ENCODE results near the gene CFAP119.

The CFAP119 gene

DNA sequence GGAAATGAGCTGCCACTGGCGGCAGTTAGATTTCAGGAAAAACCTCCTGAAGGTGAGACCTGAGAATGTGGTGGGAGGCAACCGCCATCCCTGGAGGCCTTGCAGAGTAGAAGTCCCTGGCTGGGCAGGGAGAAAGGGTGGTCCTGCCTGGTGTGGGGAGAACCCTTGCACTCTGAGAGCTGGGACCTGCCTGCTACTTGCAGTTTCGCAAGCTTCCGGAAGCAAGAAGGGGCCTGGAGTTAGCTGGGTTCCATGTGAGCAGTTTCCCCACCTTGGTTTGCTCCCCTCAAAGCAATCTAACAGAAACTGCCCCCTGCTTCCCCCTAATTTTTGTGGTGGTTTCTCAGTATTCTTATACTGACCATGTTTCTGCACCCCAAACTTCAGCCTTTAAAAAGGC lies 18.7 kb upstream of the CFAP119 start:
- no peak for ATAC-seq
- TF ChIP-seq PPARA (CRISPR knock-in tag; IDR thresholded peaks at IDR 0.05; ENCODE audit: borderline replicate concordance) (no peak), ZNF70 (CRISPR knock-in tag; IDR thresholded peaks at IDR 0.05) (no peak), RARB (CRISPR knock-in tag; IDR thresholded peaks at IDR 0.05) (no peak), GLIS3 (CRISPR knock-in tag; IDR thresholded peaks at IDR 0.05) (no peak), OSR1 (CRISPR knock-in tag; IDR thresholded peaks at IDR 0.05) (no peak), ZC3H10 (CRISPR knock-in tag; IDR thresholded peaks at IDR 0.05) (no peak), ZNF8 (CRISPR knock-in tag; IDR thresholded peaks at IDR 0.05) (no peak), ZFP30 (CRISPR knock-in tag; IDR thresholded peaks at IDR 0.05) (no peak), ARNTL (CRISPR knock-in tag; IDR thresholded peaks at IDR 0.05; ENCODE audit: borderline replicate concordance, low read depth) (no peak), TOX (CRISPR knock-in tag; IDR thresholded peaks at IDR 0.05; ENCODE audit: borderline replicate concordance) (no peak), ISL1 (CRISPR knock-in tag; IDR thresholded peaks at IDR 0.05) (no peak), ZNF565 (CRISPR knock-in tag; conservative IDR thresholded peaks at IDR 0.05; ENCODE audit: low read depth) (no peak)
- TF ChIP-seq, protein P1, sequence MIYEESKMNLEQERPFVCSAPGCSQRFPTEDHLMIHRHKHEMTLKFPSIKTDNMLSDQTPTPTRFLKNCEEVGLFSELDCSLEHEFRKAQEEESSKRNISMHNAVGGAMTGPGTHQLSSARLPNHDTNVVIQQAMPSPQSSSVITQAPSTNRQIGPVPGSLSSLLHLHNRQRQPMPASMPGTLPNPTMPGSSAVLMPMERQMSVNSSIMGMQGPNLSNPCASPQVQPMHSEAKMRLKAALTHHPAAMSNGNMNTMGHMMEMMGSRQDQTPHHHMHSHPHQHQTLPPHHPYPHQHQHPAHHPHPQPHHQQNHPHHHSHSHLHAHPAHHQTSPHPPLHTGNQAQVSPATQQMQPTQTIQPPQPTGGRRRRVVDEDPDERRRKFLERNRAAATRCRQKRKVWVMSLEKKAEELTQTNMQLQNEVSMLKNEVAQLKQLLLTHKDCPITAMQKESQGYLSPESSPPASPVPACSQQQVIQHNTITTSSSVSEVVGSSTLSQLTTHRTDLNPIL (CRISPR knock-in tag; IDR thresholded peaks at IDR 0.05; ENCODE audit: low read depth), result no peak
- TF ChIP-seq, protein P2, sequence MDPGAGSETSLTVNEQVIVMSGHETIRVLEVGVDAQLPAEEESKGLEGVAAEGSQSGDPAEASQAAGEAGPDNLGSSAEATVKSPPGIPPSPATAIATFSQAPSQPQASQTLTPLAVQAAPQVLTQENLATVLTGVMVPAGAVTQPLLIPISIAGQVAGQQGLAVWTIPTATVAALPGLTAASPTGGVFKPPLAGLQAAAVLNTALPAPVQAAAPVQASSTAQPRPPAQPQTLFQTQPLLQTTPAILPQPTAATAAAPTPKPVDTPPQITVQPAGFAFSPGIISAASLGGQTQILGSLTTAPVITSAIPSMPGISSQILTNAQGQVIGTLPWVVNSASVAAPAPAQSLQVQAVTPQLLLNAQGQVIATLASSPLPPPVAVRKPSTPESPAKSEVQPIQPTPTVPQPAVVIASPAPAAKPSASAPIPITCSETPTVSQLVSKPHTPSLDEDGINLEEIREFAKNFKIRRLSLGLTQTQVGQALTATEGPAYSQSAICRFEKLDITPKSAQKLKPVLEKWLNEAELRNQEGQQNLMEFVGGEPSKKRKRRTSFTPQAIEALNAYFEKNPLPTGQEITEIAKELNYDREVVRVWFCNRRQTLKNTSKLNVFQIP (CRISPR knock-in tag; IDR thresholded peaks at IDR 0.05; ENCODE audit: borderline replicate concordance, low read depth), result no peak
- TF ChIP-seq, protein P3, sequence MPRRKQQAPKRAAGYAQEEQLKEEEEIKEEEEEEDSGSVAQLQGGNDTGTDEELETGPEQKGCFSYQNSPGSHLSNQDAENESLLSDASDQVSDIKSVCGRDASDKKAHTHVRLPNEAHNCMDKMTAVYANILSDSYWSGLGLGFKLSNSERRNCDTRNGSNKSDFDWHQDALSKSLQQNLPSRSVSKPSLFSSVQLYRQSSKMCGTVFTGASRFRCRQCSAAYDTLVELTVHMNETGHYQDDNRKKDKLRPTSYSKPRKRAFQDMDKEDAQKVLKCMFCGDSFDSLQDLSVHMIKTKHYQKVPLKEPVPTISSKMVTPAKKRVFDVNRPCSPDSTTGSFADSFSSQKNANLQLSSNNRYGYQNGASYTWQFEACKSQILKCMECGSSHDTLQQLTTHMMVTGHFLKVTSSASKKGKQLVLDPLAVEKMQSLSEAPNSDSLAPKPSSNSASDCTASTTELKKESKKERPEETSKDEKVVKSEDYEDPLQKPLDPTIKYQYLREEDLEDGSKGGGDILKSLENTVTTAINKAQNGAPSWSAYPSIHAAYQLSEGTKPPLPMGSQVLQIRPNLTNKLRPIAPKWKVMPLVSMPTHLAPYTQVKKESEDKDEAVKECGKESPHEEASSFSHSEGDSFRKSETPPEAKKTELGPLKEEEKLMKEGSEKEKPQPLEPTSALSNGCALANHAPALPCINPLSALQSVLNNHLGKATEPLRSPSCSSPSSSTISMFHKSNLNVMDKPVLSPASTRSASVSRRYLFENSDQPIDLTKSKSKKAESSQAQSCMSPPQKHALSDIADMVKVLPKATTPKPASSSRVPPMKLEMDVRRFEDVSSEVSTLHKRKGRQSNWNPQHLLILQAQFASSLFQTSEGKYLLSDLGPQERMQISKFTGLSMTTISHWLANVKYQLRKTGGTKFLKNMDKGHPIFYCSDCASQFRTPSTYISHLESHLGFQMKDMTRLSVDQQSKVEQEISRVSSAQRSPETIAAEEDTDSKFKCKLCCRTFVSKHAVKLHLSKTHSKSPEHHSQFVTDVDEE (CRISPR knock-in tag; IDR thresholded peaks at IDR 0.05), result no peak
- TF ChIP-seq, protein P4, sequence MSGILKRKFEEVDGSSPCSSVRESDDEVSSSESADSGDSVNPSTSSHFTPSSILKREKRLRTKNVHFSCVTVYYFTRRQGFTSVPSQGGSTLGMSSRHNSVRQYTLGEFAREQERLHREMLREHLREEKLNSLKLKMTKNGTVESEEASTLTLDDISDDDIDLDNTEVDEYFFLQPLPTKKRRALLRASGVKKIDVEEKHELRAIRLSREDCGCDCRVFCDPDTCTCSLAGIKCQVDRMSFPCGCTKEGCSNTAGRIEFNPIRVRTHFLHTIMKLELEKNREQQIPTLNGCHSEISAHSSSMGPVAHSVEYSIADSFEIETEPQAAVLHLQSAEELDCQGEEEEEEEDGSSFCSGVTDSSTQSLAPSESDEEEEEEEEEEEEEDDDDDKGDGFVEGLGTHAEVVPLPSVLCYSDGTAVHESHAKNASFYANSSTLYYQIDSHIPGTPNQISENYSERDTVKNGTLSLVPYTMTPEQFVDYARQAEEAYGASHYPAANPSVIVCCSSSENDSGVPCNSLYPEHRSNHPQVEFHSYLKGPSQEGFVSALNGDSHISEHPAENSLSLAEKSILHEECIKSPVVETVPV (CRISPR knock-in tag; IDR thresholded peaks at IDR 0.05), result no peak

DNA sequence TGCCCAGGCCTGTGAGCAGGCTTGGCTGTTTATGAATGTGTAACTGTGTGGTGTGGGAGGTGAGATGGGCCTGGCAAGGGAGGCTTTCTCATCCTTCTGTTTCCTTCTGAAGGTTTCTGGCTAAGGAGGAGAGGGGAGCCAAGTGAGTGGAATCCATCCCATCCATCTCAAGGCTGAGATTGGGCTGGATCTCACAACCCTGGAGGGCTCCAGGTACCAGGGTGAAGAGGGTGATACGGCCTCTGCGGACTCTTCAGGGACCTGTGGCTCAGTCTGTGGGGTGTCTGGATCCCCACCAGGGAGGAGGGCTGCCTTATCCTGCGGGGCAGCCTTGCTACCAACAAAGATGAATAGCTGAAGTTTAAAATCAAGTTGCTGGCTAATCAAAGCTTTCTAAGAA lies 18.2 kb upstream of the CFAP119 start:
- ATAC-seq, result no peak
- TF ChIP-seq PPARA (CRISPR knock-in tag; IDR thresholded peaks at IDR 0.05; ENCODE audit: borderline replicate concordance), result no peak
- TF ChIP-seq, protein P4 (CRISPR knock-in tag; IDR thresholded peaks at IDR 0.05), result no peak
- TF ChIP-seq ZNF70 (CRISPR knock-in tag; IDR thresholded peaks at IDR 0.05), result no peak
- TF ChIP-seq CSDC2 (CRISPR knock-in tag; IDR thresholded peaks at IDR 0.05), result no peak
- TF ChIP-seq, protein P2 (CRISPR knock-in tag; IDR thresholded peaks at IDR 0.05; ENCODE audit: borderline replicate concordance, low read depth), result no peak
- no peak for TF ChIP-seq OSR1 (CRISPR knock-in tag; IDR thresholded peaks at IDR 0.05)

DNA sequence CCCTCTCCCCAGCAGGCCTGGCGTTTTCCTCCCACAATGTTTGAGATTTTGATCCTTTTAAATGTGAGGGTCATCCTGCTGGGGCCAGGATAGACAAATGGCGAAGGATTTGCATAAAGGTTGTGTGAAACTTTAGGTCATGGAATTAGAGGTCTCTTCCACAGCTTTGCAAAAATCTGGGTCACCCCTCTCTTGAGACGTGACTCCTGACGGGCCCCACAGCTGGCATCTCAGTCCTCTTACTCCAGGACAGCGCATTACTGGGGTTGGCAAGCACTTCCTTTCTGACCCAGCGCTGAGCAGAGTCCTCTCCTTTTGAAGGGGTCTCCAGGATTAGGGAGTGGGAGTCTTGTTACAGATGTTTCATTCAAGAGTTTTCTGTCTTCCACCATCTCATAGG lies 17.7 kb upstream of the CFAP119 start:
- ATAC-seq, result no peak
- TF ChIP-seq PPARA (CRISPR knock-in tag; IDR thresholded peaks at IDR 0.05; ENCODE audit: borderline replicate concordance) (no peak), ZNF8 (CRISPR knock-in tag; IDR thresholded peaks at IDR 0.05) (no peak), ZNF565 (CRISPR knock-in tag; conservative IDR thresholded peaks at IDR 0.05; ENCODE audit: low read depth) (no peak), ZFP30 (CRISPR knock-in tag; IDR thresholded peaks at IDR 0.05) (no peak), TCF4 (CRISPR knock-in tag; IDR thresholded peaks at IDR 0.05; ENCODE audit: borderline replicate concordance) (no peak), BACH2 (CRISPR knock-in tag; IDR thresholded peaks at IDR 0.05; ENCODE audit: borderline replicate concordance) (no peak), RARB (CRISPR knock-in tag; IDR thresholded peaks at IDR 0.05) (no peak)
- TF ChIP-seq, protein P5, sequence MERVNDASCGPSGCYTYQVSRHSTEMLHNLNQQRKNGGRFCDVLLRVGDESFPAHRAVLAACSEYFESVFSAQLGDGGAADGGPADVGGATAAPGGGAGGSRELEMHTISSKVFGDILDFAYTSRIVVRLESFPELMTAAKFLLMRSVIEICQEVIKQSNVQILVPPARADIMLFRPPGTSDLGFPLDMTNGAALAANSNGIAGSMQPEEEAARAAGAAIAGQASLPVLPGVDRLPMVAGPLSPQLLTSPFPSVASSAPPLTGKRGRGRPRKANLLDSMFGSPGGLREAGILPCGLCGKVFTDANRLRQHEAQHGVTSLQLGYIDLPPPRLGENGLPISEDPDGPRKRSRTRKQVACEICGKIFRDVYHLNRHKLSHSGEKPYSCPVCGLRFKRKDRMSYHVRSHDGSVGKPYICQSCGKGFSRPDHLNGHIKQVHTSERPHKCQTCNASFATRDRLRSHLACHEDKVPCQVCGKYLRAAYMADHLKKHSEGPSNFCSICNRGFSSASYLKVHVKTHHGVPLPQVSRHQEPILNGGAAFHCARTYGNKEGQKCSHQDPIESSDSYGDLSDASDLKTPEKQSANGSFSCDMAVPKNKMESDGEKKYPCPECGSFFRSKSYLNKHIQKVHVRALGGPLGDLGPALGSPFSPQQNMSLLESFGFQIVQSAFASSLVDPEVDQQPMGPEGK (CRISPR knock-in tag; IDR thresholded peaks at IDR 0.05; ENCODE audit: borderline replicate concordance), result no peak
- TF ChIP-seq, protein P3 (CRISPR knock-in tag; IDR thresholded peaks at IDR 0.05), result no peak

All from SK-N-SH treated with all-trans-retinoic acid at 6 μM for 48 hours (cell line).